MM.1S (cell line): ENCODE results near the gene PPP1R14C.

Source experiments
- CTCF ChIP-seq: fragments of 300-600 bp; sonication (generic); IDR thresholded peaks from 2 replicates; pipeline ENCODE4 v1.5.1; 2016; ENCODE audit warnings: antibody characterized with exemption, low read length, mixed read lengths
- EZH2 ChIP-seq: fragments of 300-600 bp; sonication (generic); optimal IDR thresholded peaks from 2 replicates; pipeline ENCODE3; 2017; ENCODE audit warnings: low read depth, mild to moderate bottlenecking, antibody characterized with exemption, low read length, mixed read lengths
- EZH2phosphoT487 ChIP-seq: fragments of 300-600 bp; sonication (generic); IDR thresholded peaks from 2 replicates; pipeline ENCODE4 v1.6.1; 2018; ENCODE audit warnings: antibody characterized with exemption, low read length

GRCh38 chr6:150149146-150149545 lies 6.3 kb downstream of the PPP1R14C start:
- TF ChIP-seq CTCF (no peak), EZH2 (no peak), EZH2phosphoT487 (no peak)
